HEK293 (cell line): ENCODE measurements around the gene BPI.
"Not testable (repeated sequence)": the region's sequence is repeated elsewhere in the genome, so short reads cannot be mapped to it uniquely, and the experiment has no call there.

Experiments used
- CTCF ChIA-PET: fragments of 350-600 bp; formaldehyde crosslinking; extraction: SDS; loops from one replicate; lab custom pipeline; 2021; ENCODE audit warnings: antibody characterized with exemption; lab: Yijun Ruan, JAX
- POLR2A ChIA-PET: fragments of 300-600 bp; formaldehyde crosslinking; extraction: SDS; loops from one replicate; lab custom pipeline; 2020; ENCODE audit warnings: antibody characterized with exemption, inconsistent platforms; lab: Yijun Ruan, JAX
- H3K27ac ChIP-seq: fragments of 200-500 bp; sonication (Bioruptor generic); 2 replicates; pipeline ENCODE4 v1.5.1; 2014; ENCODE audit warnings: low read depth, low read length, control low read depth, inconsistent platforms; ENCODE audit errors: extremely low read depth
- H3K36me3 ChIP-seq, 2 experiments: fragments of 200-500 bp in 1 of 2; sonication (Bioruptor generic) in 1 of 2; 1 replicate in 1 of 2; 2 replicates in 1 of 2; pipeline ENCODE4 v1.5.1; 2014 to 2017; ENCODE audit warnings: inconsistent platforms in 2 of 2, low read length in 2 of 2; ENCODE audit not compliant: control insufficient read depth in 2 of 2, insufficient read depth in 1 of 2
- H3K4me1 ChIP-seq: fragments of 200-500 bp; sonication (Bioruptor generic); 2 replicates; pipeline ENCODE4 v1.5.1; 2014; ENCODE audit warnings: mild to moderate bottlenecking, low read length, inconsistent platforms; ENCODE audit not compliant: control insufficient read depth, insufficient read depth
- H3K4me3 ChIP-seq: 2 replicates; pipeline ENCODE4 v1.5.1; 2011; ENCODE audit warnings: low read depth, mild to moderate bottlenecking, control low read depth, low read length, moderate library complexity
- H3K9me3 ChIP-seq: fragments of 200-500 bp; sonication (Bioruptor generic); 2 replicates; pipeline ENCODE4 v1.5.1; 2014; ENCODE audit warnings: low read depth, low read length, inconsistent platforms; ENCODE audit not compliant: control insufficient read depth, insufficient read depth
- FEZF1 ChIP-seq: fragments of 450-650 bp; formaldehyde crosslinking; IDR thresholded peaks from 2 replicates; pipeline ENCODE4 v1.5.1; 2016; ENCODE audit warnings: missing biosample characterization, missing genetic modification characterization
- GLIS2 ChIP-seq: fragments of 450-650 bp; formaldehyde crosslinking; IDR thresholded peaks from 2 replicates; pipeline ENCODE4 v1.5.1; 2016; ENCODE audit warnings: missing biosample characterization, missing genetic modification characterization
- ZNF133 ChIP-seq: fragments of 450-650 bp; formaldehyde crosslinking; IDR thresholded peaks from 2 replicates; pipeline ENCODE4 v1.5.1; 2016; ENCODE audit warnings: missing biosample characterization, missing genetic modification characterization
- ZNF26 ChIP-seq: fragments of 450-650 bp; formaldehyde crosslinking; IDR thresholded peaks from 2 replicates; pipeline ENCODE4 v1.5.1; 2016; ENCODE audit warnings: missing biosample characterization, missing genetic modification characterization
- ZNF335 ChIP-seq: fragments of 450-650 bp; formaldehyde crosslinking; conservative IDR thresholded peaks from 2 replicates; pipeline ENCODE4 v1.5.1; 2016; ENCODE audit warnings: missing biosample characterization, missing genetic modification characterization
- ZNF366 ChIP-seq: fragments of 450-650 bp; formaldehyde crosslinking; conservative IDR thresholded peaks from 2 replicates; pipeline ENCODE4 v1.5.1; 2016; ENCODE audit warnings: missing biosample characterization, missing genetic modification characterization
- ZNF426 ChIP-seq: fragments of 450-650 bp; formaldehyde crosslinking; IDR thresholded peaks from 2 replicates; pipeline ENCODE4 v1.5.1; 2017; ENCODE audit warnings: missing biosample characterization, missing genetic modification characterization, mild to moderate bottlenecking, inconsistent platforms, moderate library complexity
- ZNF48 ChIP-seq: fragments of 450-650 bp; formaldehyde crosslinking; IDR thresholded peaks from 2 replicates; pipeline ENCODE4 v1.5.1; 2016; ENCODE audit warnings: missing biosample characterization, missing genetic modification characterization
- ZNF513 ChIP-seq: fragments of 450-650 bp; IDR thresholded peaks from 2 replicates; pipeline ENCODE4 v1.5.1; 2018; ENCODE audit warnings: missing biosample characterization, missing genetic modification characterization
- ZNF521 ChIP-seq: fragments of 450-650 bp; formaldehyde crosslinking; IDR thresholded peaks from 2 replicates; pipeline ENCODE4 v1.5.1; 2017; ENCODE audit warnings: missing biosample characterization, mild to moderate bottlenecking, missing genetic modification characterization
- ZNF555 ChIP-seq: fragments of 450-650 bp; formaldehyde crosslinking; conservative IDR thresholded peaks from 2 replicates; pipeline ENCODE4 v1.5.1; 2017; ENCODE audit warnings: missing biosample characterization, mild to moderate bottlenecking, missing genetic modification characterization, inconsistent platforms
- ZNF623 ChIP-seq: fragments of 450-650 bp; formaldehyde crosslinking; IDR thresholded peaks from 2 replicates; pipeline ENCODE4 v1.5.1; 2016; ENCODE audit warnings: missing biosample characterization, missing genetic modification characterization
- ZNF626 ChIP-seq: fragments of 450-650 bp; sonication (Bioruptor Pico); formaldehyde crosslinking; IDR thresholded peaks from 2 replicates; pipeline ENCODE4 v1.5.1; 2018; ENCODE audit warnings: missing biosample characterization, missing genetic modification characterization, inconsistent platforms
- ZNF76 ChIP-seq: fragments of 450-650 bp; formaldehyde crosslinking; IDR thresholded peaks from 2 replicates; pipeline ENCODE4; 2016; ENCODE audit warnings: low read depth, missing biosample characterization, missing genetic modification characterization, borderline replicate concordance
- ZNF791 ChIP-seq: fragments of 450-650 bp; formaldehyde crosslinking; IDR thresholded peaks from 2 replicates; pipeline ENCODE4 v1.5.1; 2016; ENCODE audit warnings: missing biosample characterization, missing genetic modification characterization
- ZSCAN30 ChIP-seq: fragments of 450-650 bp; IDR thresholded peaks from 2 replicates; pipeline ENCODE4 v1.5.1; 2018; ENCODE audit warnings: missing biosample characterization, mild to moderate bottlenecking, missing genetic modification characterization, moderate library complexity
- ZXDB ChIP-seq: fragments of 450-650 bp; formaldehyde crosslinking; IDR thresholded peaks from 2 replicates; pipeline ENCODE4 v1.5.1; 2016; ENCODE audit warnings: missing biosample characterization, missing genetic modification characterization

The BPI gene

GRCh38 chr20:38311091-38311490, 7.1 kb downstream of the BPI start (continued):
- TF ChIP-seq ZNF48 (tag by site-specific recombination) (no peak), ZNF26 (no peak), ZNF366 (tag by site-specific recombination) (no peak), ZNF76 (tag by site-specific recombination) (no peak)

GRCh38 chr20:38311491-38311890, 7.5 kb downstream of the BPI start:
- TF ChIP-seq ZNF555 (tag by site-specific recombination) (no peak), ZNF133 (tag by site-specific recombination) (no peak), FEZF1 (tag by site-specific recombination) (no peak), ZNF623 (tag by site-specific recombination) (0 out of 2 replicates have a peak, but pooled peaks have one; percentile 12)
- ChIA-PET CTCF (interaction anchor here (0.7 kb wide), 1 partner anchor 13 kb away, joined by 3 read pairs; no protein-coding TSS in a partner anchor), POLR2A (no interaction called here)
- no peak overlapping the region for H3K4me3 ChIP-seq
- H3K9me3 ChIP-seq, result no peaks in the 10 kb centered on the region
- H3K27ac ChIP-seq, result no peak overlapping the region
- no peaks in the 10 kb centered on the region for H3K4me1 ChIP-seq
- no peaks in the 10 kb centered on the region for H3K36me3 ChIP-seq

GRCh38 chr20:38313676-38314075, 9.7 kb downstream of the BPI start:
- ChIA-PET POLR2A (no interaction called here), CTCF (interaction anchor here (0.6 kb wide), 2 partner anchors 8 to 21 kb away, joined by 3 read pairs; no protein-coding TSS in a partner anchor)
- H3K27ac ChIP-seq, result no peak overlapping the region
- H3K4me3 ChIP-seq, result no peak overlapping the region
- H3K36me3 ChIP-seq, result no peaks in the 10 kb centered on the region
- H3K4me1 ChIP-seq, result no peaks in the 10 kb centered on the region
- TF ChIP-seq ZNF335 (tag by site-specific recombination) (no peak), ZNF521 (tag by site-specific recombination) (0 out of 2 replicates have a peak, but pooled peaks have one; percentile 79), ZNF513 (peak; percentile 97), ZSCAN30 (tag by site-specific recombination) (no peak), GLIS2 (tag by site-specific recombination) (no peak), ZNF626 (tag by site-specific recombination) (no peak), ZNF791 (tag by site-specific recombination) (0 out of 2 replicates have a peak, but pooled peaks have one; percentile 54), ZXDB (no peak), ZNF133 (tag by site-specific recombination) (no peak), ZNF426 (tag by site-specific recombination) (no peak)
- TF ChIP-seq, all 188 proteins: peak for 3
- no peaks in the 10 kb centered on the region for H3K9me3 ChIP-seq

- CTCF ChIA-PET, H3K36me3 ChIP-seq, H3K27ac ChIP-seq, H3K9me3 ChIP-seq, H3K4me3 ChIP-seq, H3K4me1 ChIP-seq, POLR2A ChIA-PET: not testable (repeated sequence)
- peak; percentile 82 for TF ChIP-seq ZNF513
Measured at GRCh38 chr20:38314350-38314749, 10.4 kb downstream of the BPI start.
